HUES48 (cell line): Measurements from ENCODE around the gene SRMS.
"Not testable (repeated sequence)": the region's sequence is repeated elsewhere in the genome, so short reads cannot be mapped to it uniquely, and the experiment has no call there.

Experiments used
- H3K27ac ChIP-seq: one replicate; pipeline ENCODE4 v1.7.0; 2013; ENCODE audit warnings: low read depth, low read length, inconsistent platforms
- H3K27me3 ChIP-seq: 2 replicates; pipeline ENCODE4 v1.6.1; 2013; ENCODE audit warnings: mild to moderate bottlenecking, low read length; ENCODE audit not compliant: control insufficient read depth, insufficient read depth
- H3K36me3 ChIP-seq: 2 replicates; pipeline ENCODE4 v1.6.1; 2013; ENCODE audit warnings: low read length; ENCODE audit not compliant: control insufficient read depth, insufficient read depth
- H3K4me1 ChIP-seq: 2 replicates; pipeline ENCODE4 v1.6.1; 2013; ENCODE audit warnings: mild to moderate bottlenecking, low read length; ENCODE audit not compliant: control insufficient read depth, insufficient read depth
- H3K4me3 ChIP-seq: 2 replicates; pipeline ENCODE4 v1.5.1; 2013; ENCODE audit warnings: mild to moderate bottlenecking, low read depth, low read length
- H3K9ac ChIP-seq: 2 replicates; pipeline ENCODE4 v1.6.1; 2013; ENCODE audit warnings: mild to moderate bottlenecking, low read depth, low read length, moderate library complexity
- H3K9me3 ChIP-seq: 2 replicates; pipeline ENCODE4 v1.6.1; 2013; ENCODE audit warnings: low read length; ENCODE audit not compliant: control insufficient read depth, insufficient read depth

SRMS gene

DNA sequence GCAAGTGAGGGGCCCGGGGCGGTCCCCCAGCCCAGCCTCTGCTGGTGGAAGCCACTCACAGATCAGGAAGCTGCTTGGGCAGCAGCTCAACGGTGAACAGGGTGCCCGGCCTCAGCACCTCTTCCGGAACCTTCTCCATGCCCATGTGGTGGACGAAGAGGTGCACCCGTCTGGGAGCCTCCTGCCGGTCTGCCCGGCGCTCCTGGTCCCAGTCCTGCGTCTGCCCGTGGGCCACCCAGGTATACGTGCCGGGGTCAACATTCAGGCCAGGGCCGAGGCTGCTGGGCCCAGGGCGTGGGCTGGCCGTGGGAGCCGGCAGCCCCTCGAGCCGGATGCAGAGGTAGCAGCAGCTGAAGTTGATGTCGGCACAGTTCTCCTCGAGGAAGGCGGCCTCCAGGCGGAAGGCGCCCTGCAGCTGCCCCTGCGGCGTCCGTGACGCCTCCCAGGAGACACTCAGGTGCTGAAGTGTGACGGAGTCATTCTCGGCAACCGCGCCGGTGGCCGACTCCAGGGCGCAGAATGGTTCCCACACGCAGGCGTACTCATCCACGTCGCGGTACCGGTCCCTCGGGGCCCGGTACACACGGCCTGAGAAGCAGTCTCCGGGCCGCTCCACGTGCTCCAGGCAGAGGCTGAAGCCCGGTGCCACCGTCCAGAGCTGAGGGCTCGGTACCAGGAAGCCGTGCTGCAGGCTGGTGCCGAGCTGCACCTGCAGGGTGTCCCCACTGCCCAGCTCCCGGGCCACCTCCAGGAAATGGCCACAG is 15.1 kb upstream of the SRMS start:
- H3K9ac ChIP-seq = no peak overlapping the region
- peaks cover 7% of the 10 kb centered on the region for H3K36me3 ChIP-seq
- no peaks in the 10 kb centered on the region for H3K27me3 ChIP-seq
- H3K9me3 ChIP-seq = no peaks in the 10 kb centered on the region
- H3K4me1 ChIP-seq = no peaks in the 10 kb centered on the region
- no peak overlapping the region for H3K27ac ChIP-seq
- no peak overlapping the region for H3K4me3 ChIP-seq

DNA sequence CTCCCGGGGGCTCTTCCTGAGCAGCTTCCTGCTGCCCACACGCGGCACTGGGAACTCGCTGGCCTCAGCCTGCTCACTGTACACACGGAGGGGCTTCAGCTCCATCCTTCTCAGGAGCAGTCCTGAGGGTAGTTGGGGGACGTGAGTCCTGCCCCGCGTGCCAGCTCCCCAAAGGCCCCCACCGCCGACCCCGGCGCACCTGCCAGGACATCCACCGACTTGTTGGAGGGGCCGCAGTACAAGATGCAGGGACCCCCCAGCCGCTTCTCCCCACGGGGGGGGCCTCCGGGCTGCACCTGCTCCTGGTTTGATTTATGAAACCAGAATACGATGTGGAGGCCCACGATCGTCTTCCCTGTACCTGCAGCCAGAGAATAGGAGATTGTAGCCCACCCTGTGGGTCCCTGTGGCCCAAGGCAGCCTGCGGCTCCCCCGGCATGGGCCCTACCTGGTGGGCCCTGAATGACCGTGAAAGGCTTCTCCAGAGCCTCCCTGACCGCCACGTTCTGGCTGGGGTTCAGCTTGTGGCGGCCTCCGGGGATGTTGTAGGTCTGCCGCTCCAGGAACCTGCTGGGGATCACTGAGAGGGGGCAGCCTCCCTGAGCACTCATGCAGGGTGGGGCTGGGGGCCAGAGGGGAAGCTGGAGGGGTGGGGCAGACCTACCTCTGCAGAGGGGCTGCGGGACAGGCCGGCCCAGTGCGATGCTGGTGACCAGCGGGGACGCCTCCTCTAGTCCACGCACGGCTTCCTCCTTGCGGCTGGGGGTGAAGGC is 14.3 kb upstream of the SRMS start:
- Histone ChIP-seq H3K27me3 (no peaks in the 10 kb centered on the region), H3K4me3 (no peak overlapping the region), H3K9me3 (no peaks in the 10 kb centered on the region), H3K36me3 (peaks cover 7% of the 10 kb centered on the region), H3K27ac (no peak overlapping the region), H3K4me1 (no peaks in the 10 kb centered on the region; the same call in 1 of the 2 replicates), H3K9ac (no peak overlapping the region)

DNA sequence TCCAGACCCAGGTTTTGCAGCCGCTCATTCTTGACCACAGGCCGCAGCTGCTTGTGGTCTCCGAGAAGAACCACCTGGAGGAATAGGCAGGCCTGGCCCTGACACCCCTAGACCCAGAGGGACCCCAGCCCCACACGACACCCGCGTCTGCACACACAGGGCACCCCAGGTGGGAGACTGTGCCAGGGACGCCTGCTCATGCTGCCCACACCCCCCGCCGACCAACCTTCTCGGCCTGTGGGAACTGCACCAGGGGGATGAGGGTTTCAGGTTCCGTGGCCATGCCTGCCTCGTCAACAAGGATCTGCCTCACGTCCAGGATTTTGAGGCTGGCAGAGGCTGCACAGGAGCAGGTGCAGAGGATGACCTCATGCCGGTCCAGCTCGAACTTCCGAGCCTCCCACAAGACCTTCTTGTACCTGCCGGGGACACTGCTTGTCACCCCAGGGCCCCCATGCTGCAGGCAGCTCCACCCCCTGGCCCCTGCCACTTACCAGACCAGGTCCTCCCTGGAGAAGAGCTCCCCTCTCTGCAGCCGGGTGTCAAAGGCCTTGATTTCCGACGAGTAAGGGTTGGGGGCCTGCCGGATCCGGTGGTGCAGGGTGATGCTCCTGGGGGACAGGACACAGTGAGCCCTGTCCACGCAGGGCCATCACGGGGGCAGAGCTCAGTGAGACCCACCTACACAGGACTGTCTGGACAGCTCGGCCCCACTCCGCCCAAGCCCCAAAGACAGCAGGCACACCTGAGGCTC is 13.5 kb upstream of the SRMS start:
- H3K4me1 ChIP-seq = no peaks in the 10 kb centered on the region; the same call in 1 of the 2 replicates
- H3K27me3 ChIP-seq = no peaks in the 10 kb centered on the region
- no peak overlapping the region for H3K27ac ChIP-seq
- H3K9me3 ChIP-seq = no peaks in the 10 kb centered on the region
- H3K36me3 ChIP-seq = peaks cover 7% of the 10 kb centered on the region
- no peak overlapping the region for H3K4me3 ChIP-seq
- H3K9ac ChIP-seq = no peak overlapping the region

DNA sequence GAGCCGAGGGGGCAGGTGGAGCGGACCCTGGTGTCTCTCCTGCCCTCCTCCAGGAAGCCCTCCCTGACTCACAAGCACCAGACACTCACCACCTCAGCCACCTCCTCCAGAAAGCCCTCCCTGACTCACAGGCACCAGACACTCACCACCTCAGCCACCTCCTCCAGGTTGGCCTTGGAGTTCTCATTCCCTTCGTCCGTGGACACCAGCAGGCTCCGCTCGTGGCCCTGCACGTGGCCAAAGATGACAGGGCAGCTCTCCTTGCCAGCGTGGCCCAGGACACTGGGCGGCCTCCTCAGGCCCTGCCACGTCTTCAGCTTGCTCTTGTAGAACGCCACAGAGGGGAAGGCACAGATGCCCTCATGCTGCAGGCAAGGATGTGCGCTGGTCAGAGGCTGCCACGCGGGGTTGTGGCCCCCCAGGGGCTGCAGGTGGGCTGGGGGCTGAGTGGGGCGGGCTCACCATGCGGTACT is 12.8 kb upstream of the SRMS start:
- Histone ChIP-seq H3K36me3 (peaks cover 7% of the 10 kb centered on the region), H3K27me3 (no peaks in the 10 kb centered on the region), H3K9me3 (no peaks in the 10 kb centered on the region), H3K9ac (no peak overlapping the region), H3K27ac (no peak overlapping the region), H3K4me3 (no peak overlapping the region), H3K4me1 (no peaks in the 10 kb centered on the region; the same call in 1 of the 2 replicates)

GRCh38 chr20:63559485-63560332 is 12.2 kb upstream of the SRMS start:
- not testable (repeated sequence) for H3K9me3 ChIP-seq, H3K4me3 ChIP-seq, H3K4me1 ChIP-seq, H3K27me3 ChIP-seq, H3K9ac ChIP-seq, H3K27ac ChIP-seq, H3K36me3 ChIP-seq

- H3K9ac ChIP-seq = no peak overlapping the region
- no peaks in the 10 kb centered on the region for H3K27me3 ChIP-seq
- H3K4me1 ChIP-seq = peaks cover 5% of the 10 kb centered on the region; the same call in 1 of the 2 replicates
- no peaks in the 10 kb centered on the region for H3K9me3 ChIP-seq
- H3K4me3 ChIP-seq = no peak overlapping the region
- no peak overlapping the region for H3K27ac ChIP-seq
- peaks cover 7% of the 10 kb centered on the region for H3K36me3 ChIP-seq
Measured at GRCh38 chr20:63558804-63559484, 11.4 kb upstream of the SRMS start.

GRCh38 chr20:63557481-63557891 is 9.9 kb upstream of the SRMS start:
- peaks cover 7% of the 10 kb centered on the region for H3K36me3 ChIP-seq
- peaks cover 12% of the 10 kb centered on the region for H3K4me1 ChIP-seq
- no peak overlapping the region for H3K27ac ChIP-seq
- no peak overlapping the region for H3K9ac ChIP-seq
- H3K27me3 ChIP-seq = no peaks in the 10 kb centered on the region
- no peaks in the 10 kb centered on the region for H3K9me3 ChIP-seq
- no peak overlapping the region for H3K4me3 ChIP-seq

DNA sequence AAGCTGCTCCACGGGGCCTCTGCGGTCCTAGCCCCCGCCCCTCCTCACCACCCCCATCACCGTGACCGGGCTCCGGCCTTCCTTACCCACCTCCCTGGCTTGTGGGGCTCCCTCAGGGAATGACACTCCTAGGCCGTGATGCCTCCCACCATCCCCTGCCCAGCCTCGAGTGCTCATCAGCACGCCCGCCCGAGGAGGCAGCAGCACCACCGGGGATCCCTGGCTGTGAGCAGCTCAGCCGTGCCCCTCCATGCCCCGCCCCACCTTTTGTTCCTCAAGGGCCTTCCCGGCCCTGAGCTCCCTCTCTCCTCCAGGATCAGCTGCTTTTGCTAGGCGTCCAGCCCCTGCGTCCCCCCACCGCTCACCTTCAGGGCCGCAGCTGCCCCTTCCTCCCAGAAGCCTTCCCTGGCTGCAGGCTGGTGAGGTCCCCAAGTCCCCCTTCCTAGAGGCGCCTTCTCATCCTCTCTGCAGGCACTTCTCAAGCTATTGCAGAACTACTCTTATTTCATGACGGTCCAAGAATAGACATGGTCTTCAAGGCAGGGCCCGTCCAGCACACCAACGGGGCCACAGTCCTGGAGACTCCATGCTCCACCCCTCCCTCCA is 9.4 kb upstream of the SRMS start:
- Histone ChIP-seq H3K27me3 (no peaks in the 10 kb centered on the region), H3K36me3 (peaks cover 7% of the 10 kb centered on the region), H3K9ac (no peak overlapping the region), H3K4me3 (no peak overlapping the region), H3K27ac (no peak overlapping the region), H3K4me1 (peaks cover 17% of the 10 kb centered on the region), H3K9me3 (no peaks in the 10 kb centered on the region)

GRCh38 chr20:63555661-63556381 is 8.3 kb upstream of the SRMS start:
- Histone ChIP-seq H3K4me3 (no peak overlapping the region), H3K9me3 (no peaks in the 10 kb centered on the region), H3K4me1 (peaks cover 17% of the 10 kb centered on the region), H3K9ac (no peak overlapping the region), H3K36me3 (0 out of 2 replicates have a peak, but pooled peaks cover 4% of the 10 kb centered on the region), H3K27me3 (no peaks in the 10 kb centered on the region), H3K27ac (no peak overlapping the region)
